GM21619 (cell line): ENCODE results near the gene INSRR.

Source experiments
- ATAC-seq: cut with Tn5 transposase; IDR thresholded peaks from one replicate; pipeline ENCODE4 v1.9.1; 2021; ENCODE audit not compliant: unreplicated experiment

The INSRR gene

GRCh38 chr1:156808186-156809030, 50.5 kb downstream of the INSRR start:
- ATAC-seq, result no peak

- ATAC-seq, result no peak
Measured at GRCh38 chr1:156807627-156808026, 51.3 kb downstream of the INSRR start.

- no peak for ATAC-seq
Measured at GRCh38 chr1:156806512-156807440, 52.1 kb downstream of the INSRR start.

- ATAC-seq, result no peak
Measured at GRCh38 chr1:156805766-156806511, 53.0 kb downstream of the INSRR start.

GRCh38 chr1:156804572-156805243, 54.2 kb downstream of the INSRR start:
- no peak for ATAC-seq

- no peak for ATAC-seq
Measured at GRCh38 chr1:156804026-156804425, 54.9 kb downstream of the INSRR start.

GRCh38 chr1:156803086-156803851, 55.6 kb downstream of the INSRR start:
- no peak for ATAC-seq

GRCh38 chr1:156802421-156802935, 56.4 kb downstream of the INSRR start:
- no peak for ATAC-seq

GRCh38 chr1:156801409-156802121, 57.4 kb downstream of the INSRR start:
- ATAC-seq, result no peak

GRCh38 chr1:156797212-156797871, 61.6 kb downstream of the INSRR start:
- no peak for ATAC-seq

GRCh38 chr1:156796340-156797097, 62.4 kb downstream of the INSRR start:
- ATAC-seq, result no peak

GRCh38 chr1:156795787-156796186, 63.1 kb downstream of the INSRR start:
- ATAC-seq, result no peak

GRCh38 chr1:156795374-156795733, 63.6 kb downstream of the INSRR start:
- no peak for ATAC-seq

- ATAC-seq, result no peak
Measured at GRCh38 chr1:156794506-156795373, 64.2 kb downstream of the INSRR start.
